Measurements from ENCODE around the gene ANKRD44.

Gene ANKRD44

GRCh38 chr2:197259470-197259999 lies 51.0 kb downstream of the ANKRD44 start:
- no peak for TF ChIP-seq CTCF (IDR thresholded peaks at IDR 0.05; ENCODE audit: low read depth, low read length)
- no peak overlapping the region for H3K4me3 ChIP-seq (ENCODE audit: low read depth, low read length)

- no peak for TF ChIP-seq CTCF (IDR thresholded peaks at IDR 0.05; ENCODE audit: low read depth, low read length)
- no peak overlapping the region for H3K4me3 ChIP-seq (ENCODE audit: low read depth, low read length)
Measured at GRCh38 chr2:197258580-197258979, 52.0 kb downstream of the ANKRD44 start.

GRCh38 chr2:197256547-197257170 lies 53.9 kb downstream of the ANKRD44 start:
- H3K4me3 ChIP-seq (ENCODE audit: low read depth, low read length), result no peak overlapping the region
- TF ChIP-seq CTCF (IDR thresholded peaks at IDR 0.05; ENCODE audit: low read depth, low read length), result no peak

GRCh38 chr2:197256021-197256420 lies 54.6 kb downstream of the ANKRD44 start:
- no peak overlapping the region for H3K4me3 ChIP-seq (ENCODE audit: low read depth, low read length)
- no peak for TF ChIP-seq CTCF (IDR thresholded peaks at IDR 0.05; ENCODE audit: low read depth, low read length)

- TF ChIP-seq CTCF (IDR thresholded peaks at IDR 0.05; ENCODE audit: low read depth, low read length), result no peak
- H3K4me3 ChIP-seq (ENCODE audit: low read depth, low read length), result no peak overlapping the region
Measured at GRCh38 chr2:197255543-197255942, 55.0 kb downstream of the ANKRD44 start.

- TF ChIP-seq CTCF (IDR thresholded peaks at IDR 0.05; ENCODE audit: low read depth, low read length), result no peak
Measured at GRCh38 chr2:197254776-197255530, 55.6 kb downstream of the ANKRD44 start.

GRCh38 chr2:197251576-197251975 lies 59.0 kb downstream of the ANKRD44 start:
- no peak for TF ChIP-seq CTCF (IDR thresholded peaks at IDR 0.05; ENCODE audit: low read depth, low read length)
- no peak overlapping the region for H3K4me3 ChIP-seq (ENCODE audit: low read depth, low read length)

More at GRCh38 chr2:197254776-197255530, 55.6 kb downstream of the ANKRD44 start:
- no peak overlapping the region for H3K4me3 ChIP-seq (ENCODE audit: low read depth, low read length)
